HL-60/S4 treated with phorbol 12-myristate 13-acetate at 8.2 ng/mL for 4 days and 3 days (cell line): ENCODE results near the gene C19orf47.

ENCODE experiments used
- in situ Hi-C: fragments of 300-500 bp; cut with MboI; formaldehyde crosslinking; loops from 2 replicates; pipeline ENCODE4 v1.15.0; 2022; ENCODE audit warnings: low sequenced_read_pairs

Gene C19orf47

GRCh38 chr19:40284501-40285352, 63.5 kb downstream of the C19orf47 start, which contains the start of gene AKT2:
Gene AKT2 (minus strand): TSS chr19:40285345. CDS start chr19:40265267, 20,078 bp downstream.
- in situ Hi-C loops = no loop called here

- in situ Hi-C loops = no loop called here
Measured at GRCh38 chr19:40284251-40284500, 64.0 kb downstream of the C19orf47 start.

DNA sequence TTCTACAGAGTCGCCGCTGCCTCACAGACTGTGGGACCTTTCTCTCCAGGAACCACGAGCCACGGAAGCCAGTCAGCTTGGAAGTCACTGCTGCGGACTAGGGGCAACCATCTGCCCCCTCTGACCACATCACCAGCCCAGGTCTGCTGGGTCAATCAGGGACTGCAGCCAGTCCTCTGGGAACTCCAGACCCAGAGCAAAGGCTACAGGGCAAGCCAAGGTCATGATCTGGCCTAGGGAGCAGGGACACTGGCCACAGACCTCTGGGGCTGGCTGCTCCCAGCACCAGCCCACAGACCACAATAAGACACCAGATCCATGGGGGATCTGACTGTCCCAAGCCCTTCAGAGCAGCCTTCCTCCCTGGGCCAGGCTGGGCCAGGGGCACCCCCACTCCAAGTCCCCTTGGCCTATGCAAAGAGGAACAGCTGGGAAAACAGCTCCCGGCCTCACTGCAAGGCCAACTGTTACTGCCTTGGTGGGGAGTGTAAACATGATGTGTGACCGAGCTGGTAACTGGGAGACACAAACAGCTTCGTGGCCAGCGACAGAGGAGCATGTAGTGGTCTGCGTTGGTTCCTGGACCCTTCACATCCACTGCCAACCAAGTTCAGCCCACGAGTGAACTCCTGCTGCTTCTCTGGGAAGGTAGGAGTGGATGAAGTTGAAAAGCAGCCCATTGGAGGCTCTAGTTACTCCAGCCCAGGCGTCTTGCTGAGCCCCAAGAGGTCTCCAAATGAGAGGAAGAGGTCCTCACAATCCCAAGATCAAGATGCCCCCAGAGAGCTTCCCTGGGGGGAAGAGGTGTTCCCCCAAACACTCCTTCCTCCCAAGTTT, 64.6 kb downstream of the C19orf47 start:
- in situ Hi-C loops = no loop called here

GRCh38 chr19:40282920-40283319, 65.3 kb downstream of the C19orf47 start:
- in situ Hi-C loops = no loop called here

- in situ Hi-C loops = no loop called here
Measured at GRCh38 chr19:40282209-40282580, 66.0 kb downstream of the C19orf47 start.

GRCh38 chr19:40281381-40282208, 66.6 kb downstream of the C19orf47 start:
- in situ Hi-C loops = no loop called here

DNA sequence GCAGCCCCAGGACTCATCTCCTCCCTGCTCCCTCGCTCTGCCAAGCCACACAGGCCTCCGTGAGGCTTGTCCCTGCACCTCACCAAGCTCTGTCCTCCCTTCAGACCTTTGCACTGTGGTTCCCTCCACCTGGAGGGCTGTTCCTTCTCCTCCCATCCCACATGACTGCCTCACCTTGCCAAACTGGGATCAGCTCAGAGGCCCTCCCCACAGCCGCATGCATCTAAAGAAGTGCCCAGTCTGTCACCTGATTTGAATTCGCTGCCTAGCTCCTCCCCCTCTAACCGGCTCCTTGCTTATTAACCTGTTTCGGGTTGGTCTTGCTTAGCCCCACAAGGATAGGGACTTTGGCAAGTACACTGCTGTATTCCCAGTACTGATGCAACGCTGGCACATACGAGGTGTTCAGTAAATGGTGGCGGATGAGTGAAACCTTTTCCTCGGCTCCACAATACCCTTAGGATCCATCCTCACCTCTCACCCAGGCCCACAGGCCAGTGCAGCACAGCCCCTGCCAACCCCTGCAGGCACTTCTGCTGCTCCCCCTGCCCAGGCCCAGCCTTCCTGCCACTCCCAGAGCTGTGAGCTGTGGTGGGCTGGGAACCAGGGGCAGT, 67.5 kb downstream of the C19orf47 start:
- in situ Hi-C loops = no loop called here

GRCh38 chr19:40279761-40280607, 68.2 kb downstream of the C19orf47 start:
- in situ Hi-C loops = no loop called here

GRCh38 chr19:40279120-40279551, 69.1 kb downstream of the C19orf47 start:
- in situ Hi-C loops = no loop called here

DNA sequence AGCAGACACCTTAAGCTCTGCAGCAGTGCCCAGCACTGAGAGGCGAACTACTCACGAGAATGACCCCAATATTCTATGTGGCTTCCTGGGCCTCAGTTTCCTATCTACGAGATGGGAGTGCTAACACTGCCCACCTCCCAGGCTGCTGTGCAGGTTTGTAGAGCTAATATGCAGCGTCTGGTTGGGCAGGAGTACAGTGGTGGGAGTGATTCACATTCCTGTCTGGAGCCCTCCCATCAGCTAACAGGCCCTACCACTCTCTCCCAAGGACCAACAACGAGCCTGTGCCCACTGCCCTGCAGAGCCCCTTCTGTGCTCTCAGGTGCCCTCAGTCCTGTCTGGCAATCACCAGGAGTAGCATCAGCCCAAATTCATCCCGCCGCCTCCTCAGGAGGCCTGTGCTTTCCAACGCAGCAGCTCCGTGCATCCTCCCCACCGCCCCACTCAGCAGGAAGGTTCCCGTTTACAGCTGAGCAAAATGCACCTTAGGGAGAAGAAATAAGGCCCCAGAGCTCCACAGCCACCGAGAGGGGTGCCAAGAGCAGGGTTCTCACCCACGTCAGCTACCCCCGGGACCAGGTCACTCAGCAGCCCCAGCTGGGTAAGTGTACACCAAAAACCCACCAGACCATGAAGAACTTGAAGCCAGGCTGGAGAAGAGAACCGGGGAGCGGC, 69.7 kb downstream of the C19orf47 start:
- in situ Hi-C loops = no loop called here

- in situ Hi-C loops = no loop called here
Measured at GRCh38 chr19:40277356-40278059, 70.7 kb downstream of the C19orf47 start.

DNA sequence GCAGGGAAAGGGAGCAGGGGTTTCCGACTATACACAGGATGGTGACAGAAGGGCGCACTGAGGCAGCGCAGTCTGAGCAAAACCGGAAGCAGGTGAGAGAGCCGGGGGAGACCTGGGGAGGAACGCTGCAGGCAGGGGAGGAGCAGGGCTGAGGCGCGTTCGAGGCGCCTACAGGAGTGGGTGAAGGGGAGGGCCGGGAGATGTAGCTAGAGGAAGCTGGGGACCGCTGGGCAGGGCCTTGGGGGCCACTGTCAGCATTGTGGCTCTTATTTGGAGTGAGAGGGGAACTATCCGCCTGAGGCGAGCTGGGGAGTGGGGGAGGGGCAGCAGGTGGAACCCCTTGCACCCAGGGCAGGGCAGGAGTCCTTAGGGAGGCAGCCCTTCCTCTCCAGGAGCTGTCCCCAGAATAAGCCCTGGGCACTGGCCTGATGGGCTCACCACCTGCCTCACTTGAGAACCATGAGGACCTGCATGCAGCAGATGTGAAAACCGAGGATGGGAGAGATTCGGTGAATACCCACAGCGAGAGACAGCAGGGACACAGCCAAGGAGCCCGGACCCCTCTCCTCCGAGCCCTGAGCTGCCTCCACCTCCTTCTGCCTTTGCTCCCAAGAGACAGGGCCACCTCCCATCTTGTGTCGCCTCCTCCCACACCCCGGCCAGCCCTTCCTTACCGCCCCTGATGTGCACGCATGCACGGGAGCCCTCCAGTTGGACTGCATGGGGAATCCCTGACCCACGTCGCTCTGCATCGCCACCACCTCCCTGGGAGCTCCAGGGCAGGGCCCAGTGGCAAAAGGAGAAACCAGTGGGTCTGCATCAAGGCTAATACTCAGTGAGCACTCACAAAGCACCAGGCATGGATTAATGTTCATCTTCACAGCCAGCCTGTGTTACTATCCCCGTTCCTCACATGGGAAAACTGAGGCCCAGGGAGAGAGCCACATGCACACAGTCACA, 73.3 kb downstream of the C19orf47 start:
- in situ Hi-C loops = no loop called here

DNA sequence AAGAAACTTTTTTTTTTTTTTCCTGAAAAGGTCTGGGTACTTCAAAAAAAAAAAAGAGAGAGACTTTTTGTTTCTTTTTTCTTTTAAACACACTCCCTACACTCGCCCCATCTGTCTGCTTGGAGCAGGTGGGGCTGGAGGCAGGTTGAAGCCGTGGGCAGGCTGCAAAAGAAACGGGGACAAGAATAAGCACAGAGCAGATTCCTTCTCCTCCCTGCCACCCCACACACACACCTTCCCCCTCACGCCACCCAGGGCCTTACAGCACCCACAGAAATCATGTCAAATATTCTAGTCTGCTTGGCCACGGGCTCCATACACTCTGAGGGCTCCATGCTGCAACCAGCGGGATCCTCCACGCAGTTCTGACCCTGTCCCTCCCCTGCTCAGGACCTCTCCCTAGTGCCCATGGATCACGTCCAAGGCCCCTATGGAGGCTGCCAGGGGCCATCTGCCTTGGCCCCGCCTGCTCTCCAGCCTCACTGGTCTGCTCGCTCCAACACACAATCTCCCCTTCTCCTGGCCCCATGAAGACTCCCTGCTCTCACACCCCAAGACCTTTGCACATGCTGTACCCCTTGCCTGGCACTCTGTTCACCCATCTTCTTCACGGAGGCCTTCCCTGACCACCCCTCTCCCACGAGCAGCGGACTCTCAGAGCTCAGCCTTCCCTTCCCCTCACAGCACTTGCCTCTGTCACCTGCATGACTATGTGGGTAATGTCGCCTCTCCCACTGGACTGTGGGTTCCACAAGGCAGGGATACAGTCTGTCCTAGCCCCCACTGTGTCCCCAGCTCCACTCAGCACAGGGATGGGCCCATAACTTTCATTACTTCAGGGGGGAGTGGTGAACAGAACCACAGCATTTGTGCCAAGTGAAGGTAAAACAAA, 74.5 kb downstream of the C19orf47 start:
- in situ Hi-C loops = no loop called here

GRCh38 chr19:40272261-40272660, 75.9 kb downstream of the C19orf47 start:
- in situ Hi-C loops = no loop called here

- in situ Hi-C loops = no loop called here
Measured at GRCh38 chr19:40271706-40272105, 76.5 kb downstream of the C19orf47 start.

- in situ Hi-C loops = no loop called here
Measured at GRCh38 chr19:40270362-40271089, 77.7 kb downstream of the C19orf47 start.
